Activated CD8-positive, alpha-beta T cell treated with anti-CD3 and anti-CD28 coated beads, Interleukin-2, amount 10 ng/mL, durations not matched to agents 7 days and 5 days (primary cell): ENCODE data around the gene SNAPC3. TPM values are rescaled to one million over a fixed set of nuclear protein-coding genes. Genes with fewer than 3 reads are reported as not detected.

Experiments used
- total RNA-seq, 2 experiments: library from RNA; stranded (reverse); gene quantifications; one replicate each; pipeline ENCODE4 v1.2.3, GENCODE V29; 2021

The SNAPC3 gene
- total RNA-seq, 2 experiments from 2014 or later, result 21.7 to 22.6 TPM

Other genes starting within 250 kb of the SNAPC3 start
- 10 to 100 TPM; 17.8 to 20.3 TPM for gene TTC39B, start 115.7 kb upstream of the SNAPC3 start, total RNA-seq
- gene PSIP1, start 88.1 kb downstream of the SNAPC3 start, total RNA-seq, result 100 to 1,000 TPM; 132 to 138 TPM
- 1 to 10 TPM; 1.9 TPM for gene CCDC171, start 130.2 kb downstream of the SNAPC3 start, total RNA-seq